H1 (cell line): Measurements from ENCODE around the gene SHMT1. TPM values are rescaled to one million over a fixed set of nuclear protein-coding genes. Genes with fewer than 3 reads are reported as not detected.
"Not testable (repeated sequence)": the region's sequence is repeated elsewhere in the genome, so short reads cannot be mapped to it uniquely, and the experiment has no call there.

Experiments used
- CTCF ChIA-PET: fragments of 300-600 bp; sonication (Branson Sonifier 250); formaldehyde crosslinking; loops from one replicate; lab custom pipeline; 2021; ENCODE audit not compliant: partially characterized antibody; lab: Charles Lee
- POLR2A ChIA-PET: fragments of 300-600 bp; sonication (Branson Sonifier 250); formaldehyde crosslinking; loops from one replicate; lab custom pipeline; 2021; ENCODE audit warnings: inconsistent platforms; ENCODE audit not compliant: partially characterized antibody; lab: Charles Lee
- DNase-seq, 2 experiments: peaks; one replicate each; pipeline versions ENCODE4 v3.0.0 to v3.0.0-alpha.2; 2010 to 2022; ENCODE audit warnings: low spot score in 2 of 2, low read depth in 1 of 2, mixed read lengths in 1 of 2
- FAIRE-seq: peaks from 2 replicates; lab custom pipeline; 2011; peaks lifted over from hg19 to GRCh38; lab: Jason Lieb, UNC
- H2AFZ ChIP-seq: 2 replicates; pipeline ENCODE4 v1.8.1; 2012; ENCODE audit warnings: low read length, inconsistent platforms
- H2AK5ac ChIP-seq: 2 replicates; pipeline ENCODE4 v1.6.1; 2013; ENCODE audit warnings: low read depth, low read length
- H2BK120ac ChIP-seq: replicated peaks from 2 replicates; pipeline ENCODE3; 2013; ENCODE audit warnings: low read depth, low read length, inconsistent platforms
- H2BK12ac ChIP-seq: 2 replicates; pipeline ENCODE4 v1.6.1; 2013; ENCODE audit warnings: low read depth, low read length
- H2BK15ac ChIP-seq: 2 replicates; pipeline ENCODE4 v1.6.1; 2013; ENCODE audit warnings: low read length
- H2BK20ac ChIP-seq: 2 replicates; pipeline ENCODE4 v1.6.1; 2013; ENCODE audit warnings: low read length
- H2BK5ac ChIP-seq: 2 replicates; pipeline ENCODE4 v1.6.1; 2013; ENCODE audit warnings: low read depth, low read length
- H3K14ac ChIP-seq: 2 replicates; pipeline ENCODE4 v1.6.1; 2013; ENCODE audit warnings: inconsistent platforms; ENCODE audit not compliant: insufficient read length
- H3K18ac ChIP-seq: 2 replicates; pipeline ENCODE4 v1.6.1; 2013; ENCODE audit warnings: low read length; ENCODE audit errors: extremely low read depth
- H3K23ac ChIP-seq: 2 replicates; pipeline ENCODE4 v1.6.1; 2013; ENCODE audit warnings: inconsistent platforms; ENCODE audit not compliant: insufficient read length
- H3K23me2 ChIP-seq: 2 replicates; pipeline ENCODE4 v1.6.1; 2013; ENCODE audit warnings: low read depth, low read length
- H3K27ac ChIP-seq: 2 replicates; pipeline ENCODE4 v1.6.1; 2011; ENCODE audit warnings: low read depth, low read length, inconsistent platforms
- H3K27me3 ChIP-seq, 4 experiments: replicated peaks in 1 of 4; 1 replicate in 1 of 4; 2 replicates in 3 of 4; pipeline versions ENCODE4 v1.6.1 to v1.8.1; 2011 to 2013; ENCODE audit warnings: low read length in 3 of 4, mild to moderate bottlenecking in 3 of 4, inconsistent platforms in 2 of 4, mixed read lengths in 2 of 4, moderate library complexity in 1 of 4; ENCODE audit not compliant: control insufficient read depth in 3 of 4, insufficient read depth in 3 of 4; ENCODE audit errors: extremely low read depth in 1 of 4
- H3K36me3 ChIP-seq, 4 experiments: 2 replicates each; pipeline versions ENCODE4 v1.6.1 to v1.8.1; 2011 to 2013; ENCODE audit warnings: mild to moderate bottlenecking in 4 of 4, low read length in 3 of 4, moderate library complexity in 2 of 4, control low read depth in 1 of 4, inconsistent platforms in 1 of 4; ENCODE audit not compliant: insufficient read depth in 4 of 4, control insufficient read depth in 2 of 4
- H3K4ac ChIP-seq: replicated peaks from 2 replicates; pipeline ENCODE3; 2013; ENCODE audit warnings: low read length, low read depth, mixed read lengths, inconsistent platforms; ENCODE audit not compliant: insufficient read length
- H3K4me1 ChIP-seq, 4 experiments: replicated peaks in 1 of 4; 1 replicate in 1 of 4; 2 replicates in 3 of 4; pipeline versions ENCODE4 v1.6.1 to v1.8.1; 2011 to 2013; ENCODE audit warnings: low read length in 3 of 4, inconsistent platforms in 2 of 4, mixed read lengths in 1 of 4; ENCODE audit not compliant: insufficient read depth in 4 of 4, control insufficient read depth in 3 of 4
- H3K4me2 ChIP-seq, 2 experiments: 2 replicates each; pipeline versions ENCODE4 v1.6.1 to v1.8.1; 2011 to 2013; ENCODE audit warnings: low read depth in 2 of 2, low read length in 2 of 2, control low read depth in 1 of 2, inconsistent platforms in 1 of 2, mild to moderate bottlenecking in 1 of 2; ENCODE audit not compliant: insufficient read depth in 1 of 2
- H3K4me3 ChIP-seq, 4 experiments: fragments of 200-600, 300-600 bp in 1 of 4; sonication (generic), shearing (Covaris generic), sonication (Bioruptor Twin) in 1 of 4; 2 replicates each; pipeline versions ENCODE4 v1.5.1 to v1.8.1; 2011 to 2016; ENCODE audit warnings: low read length in 4 of 4, low read depth in 3 of 4, control low read depth in 2 of 4, inconsistent platforms in 2 of 4, mild to moderate bottlenecking in 2 of 4, mixed read lengths in 1 of 4, moderate library complexity in 1 of 4; ENCODE audit not compliant: insufficient read depth in 2 of 4; ENCODE audit errors: extremely low read depth in 1 of 4
- H3K56ac ChIP-seq: replicated peaks from 2 replicates; pipeline ENCODE3; 2013; ENCODE audit warnings: low read depth, mild to moderate bottlenecking, mixed read lengths, low read length, inconsistent platforms; ENCODE audit not compliant: insufficient read length
- H3K79me1 ChIP-seq: 2 replicates; pipeline ENCODE4 v1.6.1; 2013; ENCODE audit warnings: low read depth, low read length, control low read depth
- H3K79me2 ChIP-seq, 2 experiments: 2 replicates each; pipeline versions ENCODE4 v1.6.1 to v1.8.1; 2012 to 2013; ENCODE audit warnings: low read length in 2 of 2, mild to moderate bottlenecking in 2 of 2, inconsistent platforms in 1 of 2; ENCODE audit not compliant: insufficient read depth in 2 of 2, control insufficient read depth in 1 of 2
- H3K9ac ChIP-seq, 4 experiments: replicated peaks in 1 of 4; 1 replicate in 1 of 4; 2 replicates in 3 of 4; pipeline versions ENCODE4 v1.6.1 to v1.8.1; 2011 to 2013; ENCODE audit warnings: low read depth in 3 of 4, low read length in 3 of 4, control low read depth in 2 of 4, mild to moderate bottlenecking in 2 of 4, moderate library complexity in 2 of 4, inconsistent platforms in 1 of 4; ENCODE audit errors: extremely low read depth in 1 of 4
- H3K9me3 ChIP-seq, 2 experiments: 2 replicates each; pipeline versions ENCODE4 v1.6.1 to v1.8.1; 2012 to 2013; ENCODE audit warnings: mild to moderate bottlenecking in 2 of 2, moderate library complexity in 2 of 2, control low read depth in 1 of 2, inconsistent platforms in 1 of 2, low read depth in 1 of 2, low read length in 1 of 2, mixed read lengths in 1 of 2; ENCODE audit not compliant: insufficient read depth in 2 of 2
- H4K20me1 ChIP-seq, 2 experiments: replicated peaks in 1 of 2; 2 replicates each; pipeline versions ENCODE3 to v1.8.1; 2011 to 2013; ENCODE audit warnings: inconsistent platforms in 2 of 2, low read length in 2 of 2, mild to moderate bottlenecking in 1 of 2; ENCODE audit not compliant: insufficient read depth in 2 of 2, control insufficient read depth in 1 of 2
- H4K5ac ChIP-seq: 2 replicates; pipeline ENCODE4 v1.6.1; 2013; ENCODE audit warnings: low read length, low read depth, mixed read lengths, inconsistent platforms; ENCODE audit not compliant: insufficient read length
- H4K8ac ChIP-seq: 2 replicates; pipeline ENCODE4 v1.8.0; 2013; ENCODE audit warnings: mild to moderate bottlenecking, moderate library complexity, low read length, inconsistent platforms; ENCODE audit not compliant: insufficient read depth; ENCODE audit errors: extremely low read depth
- H4K91ac ChIP-seq: replicated peaks from 2 replicates; pipeline ENCODE3; 2013; ENCODE audit warnings: low read length, mixed read lengths, inconsistent platforms; ENCODE audit not compliant: insufficient read length
- WGBS, 2 experiments: shearing (Covaris generic) in 1 of 2; methylation state at CpG; one replicate each; pipeline versions ENCODE4 v1.1.6 to v1.1.7; 2013 to 2015; ENCODE audit warnings: low lambda C conversion rate in 2 of 2, mixed read lengths in 2 of 2, inconsistent platforms in 1 of 2, low coverage in 1 of 2, missing lambda C conversion rate in 1 of 2; ENCODE audit not compliant: insufficient replicate concordance in 2 of 2, insufficient coverage in 1 of 2, insufficient read length in 1 of 2; ENCODE audit errors: extremely low coverage in 1 of 2, missing lambda C conversion rate in 1 of 2; 5-methylcytosine and 5-hydroxymethylcytosine counted together
- polyA plus RNA-seq, 7 experiments: library from polyadenylated mRNA; depleted of rRNA in 3 of 7; stranded (reverse) in 5 of 7; unstranded in 2 of 7; fragments of >200 nt in 5 of 7; fragments of 200-250 nt in 2 of 7; gene quantifications; 1 replicate in 5 of 7; 2 replicates in 1 of 7; 4 replicates in 1 of 7; pipeline versions ENCODE4 v1.2.1 to v1.2.3, GENCODE V29; 2011 to 2013; ENCODE audit warnings: missing spikeins in 2 of 7, mixed read lengths in 2 of 7
- total RNA-seq: library from RNA; stranded (reverse); fragmentation: NEBNext Ultra II Directional; extraction: Animal tissue kit (Norgen Biotek cat#: 25700); gene quantifications from 2 replicates; pipeline ENCODE4 v1.2.1, GENCODE V29; 2021

The SHMT1 gene
- total and polyA plus RNA-seq, 2 of the 8 experiments (the other 6 are each of a cell fraction or from before 2014, with no cell fraction given): 30.7 to 39.3 TPM

DNA sequence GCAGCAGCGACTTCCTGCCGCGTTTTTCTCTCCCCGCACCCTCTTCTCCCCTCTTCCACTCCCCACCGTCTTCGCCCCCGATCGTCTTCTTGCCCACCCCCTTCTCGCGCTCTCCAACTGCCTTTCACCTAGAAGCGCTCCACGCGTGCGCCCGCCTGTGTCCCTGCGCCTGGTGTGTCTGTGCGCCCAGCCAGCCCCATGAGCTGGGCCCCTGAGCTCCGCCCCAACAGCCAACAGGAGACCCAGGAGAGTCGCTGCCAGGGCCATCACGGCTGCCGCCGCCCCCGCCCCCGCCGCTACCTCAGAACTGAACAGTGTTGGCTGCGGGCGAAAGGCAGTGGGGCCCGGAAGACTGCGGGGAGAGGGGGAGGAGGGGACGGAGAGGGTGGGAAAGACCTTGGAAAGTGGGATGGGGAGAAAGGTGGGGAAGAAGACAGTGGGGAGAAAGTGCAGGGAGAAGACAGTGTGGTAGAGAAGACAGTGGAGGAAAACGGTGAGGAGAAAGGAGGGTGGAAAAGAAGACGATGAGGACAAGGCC is 48.7 kb upstream of the SHMT1 start:
- H4K8ac ChIP-seq, H3K27ac ChIP-seq, H3K79me2 ChIP-seq, H3K18ac ChIP-seq, H3K4me1 ChIP-seq, CTCF ChIA-PET, H3K4ac ChIP-seq, DNase-seq, H3K27me3 ChIP-seq, H3K9ac ChIP-seq, H2AK5ac ChIP-seq, H4K5ac ChIP-seq, H2AFZ ChIP-seq, H4K91ac ChIP-seq, H3K23ac ChIP-seq, H2BK15ac ChIP-seq, H2BK120ac ChIP-seq, POLR2A ChIA-PET, H3K56ac ChIP-seq, H3K9me3 ChIP-seq, H3K14ac ChIP-seq, H3K23me2 ChIP-seq, H3K79me1 ChIP-seq, H2BK12ac ChIP-seq, H2BK20ac ChIP-seq, H3K36me3 ChIP-seq, H4K20me1 ChIP-seq: not testable (repeated sequence)
- 0 out of 2 replicates have a peak overlapping the region, but pooled peaks have one; percentile 91 for H2BK5ac ChIP-seq
- no CpG with 5 or more reads among the region's 32 CpGs for WGBS, 2 experiments
- FAIRE-seq: peak; percentile 66
- H3K4me3 ChIP-seq: peak overlapping the region in 3 of 4 experiments; percentile 54 to 82 (median 76); a peak in 5 of 8 replicates
- H3K4me2 ChIP-seq: peak overlapping the region in 1 of 2 experiments; percentile 76; a peak in 1 of 4 replicates
